Fibroblast of peridontal ligament (primary cell): ENCODE data around the gene RSRP1.
A peak's percentile ranks its signal among the peaks of the same experiment; 100 is the strongest.

Source experiments
- DNase-seq: peaks from one replicate; pipeline ENCODE4 v3.0.0-alpha.2; 2010; ENCODE audit errors: extremely low read depth

RSRP1 gene

DNA sequence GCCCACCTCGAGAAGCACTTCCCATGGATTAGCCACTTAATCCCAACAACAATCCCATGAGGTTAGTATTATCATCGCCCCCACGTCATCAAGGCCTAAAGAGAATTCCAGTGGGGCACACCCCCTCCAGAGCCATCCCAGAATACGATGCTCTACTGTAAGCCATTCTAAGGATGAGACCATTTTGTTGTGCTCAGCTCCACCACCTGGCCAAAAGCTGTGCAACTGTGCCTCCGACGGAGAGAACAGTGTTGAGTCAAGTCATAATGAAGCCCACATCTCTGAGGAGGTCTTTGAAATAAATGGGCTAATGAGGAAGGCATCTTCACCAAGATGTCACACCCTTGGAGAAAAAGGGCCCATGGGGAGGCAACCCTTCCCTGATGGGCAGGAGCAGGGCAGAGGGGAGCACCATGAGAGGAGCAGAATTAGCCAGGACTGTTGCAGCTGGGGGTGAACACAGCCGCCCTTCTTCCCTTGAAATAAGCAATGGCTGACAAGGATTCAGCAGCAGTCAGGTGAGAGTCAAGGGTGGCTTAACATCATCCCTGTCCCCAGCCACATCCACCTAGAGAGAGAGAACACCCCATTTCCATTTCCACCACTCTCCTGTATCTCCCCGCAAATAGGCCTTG, 29.5 kb downstream of the RSRP1 start:
- DNase-seq: no peak

- DNase-seq: no peak
These were observed 30.2 kb downstream of the RSRP1 start for GRCh38 chr1:25217015-25217414.

GRCh38 chr1:25216123-25216522, 31.1 kb downstream of the RSRP1 start:
- no peak for DNase-seq

- no peak for DNase-seq
These were observed 34.5 kb downstream of the RSRP1 start for GRCh38 chr1:25212725-25213124.

GRCh38 chr1:25210728-25211127, 36.5 kb downstream of the RSRP1 start:
- no peak for DNase-seq

- DNase-seq: no peak
These were observed 37.7 kb downstream of the RSRP1 start for GRCh38 chr1:25209516-25209915.

- no peak for DNase-seq
These were observed 38.6 kb downstream of the RSRP1 start for GRCh38 chr1:25208561-25209222.

DNA sequence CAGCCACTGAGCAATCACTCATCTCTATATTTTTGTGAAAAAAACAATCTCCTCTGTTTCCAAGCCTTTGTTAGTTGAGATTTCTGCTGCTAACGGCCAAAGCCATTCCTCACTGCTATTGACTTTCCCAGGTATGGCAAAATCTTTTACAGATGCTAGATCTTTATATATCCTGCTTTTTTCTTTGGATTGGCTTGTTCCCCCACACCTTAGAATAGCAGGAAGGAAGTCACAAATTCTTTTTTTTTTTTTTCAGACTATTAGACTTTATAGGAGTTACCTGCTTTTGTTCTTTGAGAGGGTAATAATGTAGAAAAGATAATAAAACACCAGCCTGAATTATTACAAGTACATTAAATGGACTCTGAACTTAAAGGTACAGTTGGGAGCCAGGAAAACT, 39.2 kb downstream of the RSRP1 start:
- no peak for DNase-seq

DNA sequence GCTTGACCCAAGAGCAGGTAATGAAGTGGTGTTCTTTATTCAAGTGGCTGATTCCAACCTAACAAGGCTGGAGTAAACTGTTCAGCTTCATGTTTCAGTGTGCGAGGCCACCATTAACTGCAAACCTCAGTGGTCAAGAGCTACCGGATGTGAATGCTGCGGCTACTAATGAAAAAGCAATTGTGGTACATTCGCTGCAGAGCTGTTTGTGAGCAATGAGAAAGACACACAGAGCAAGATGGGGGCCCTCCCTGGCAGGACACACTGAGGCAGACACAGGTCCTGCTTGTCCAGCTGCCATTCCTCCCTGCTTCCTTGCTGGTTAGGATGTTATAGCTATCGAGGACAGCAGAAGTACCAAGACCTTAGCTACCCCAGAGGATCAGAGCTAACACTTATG, 41.1 kb downstream of the RSRP1 start:
- DNase-seq: no peak

GRCh38 chr1:25205786-25206185, 41.5 kb downstream of the RSRP1 start:
- no peak for DNase-seq

DNA sequence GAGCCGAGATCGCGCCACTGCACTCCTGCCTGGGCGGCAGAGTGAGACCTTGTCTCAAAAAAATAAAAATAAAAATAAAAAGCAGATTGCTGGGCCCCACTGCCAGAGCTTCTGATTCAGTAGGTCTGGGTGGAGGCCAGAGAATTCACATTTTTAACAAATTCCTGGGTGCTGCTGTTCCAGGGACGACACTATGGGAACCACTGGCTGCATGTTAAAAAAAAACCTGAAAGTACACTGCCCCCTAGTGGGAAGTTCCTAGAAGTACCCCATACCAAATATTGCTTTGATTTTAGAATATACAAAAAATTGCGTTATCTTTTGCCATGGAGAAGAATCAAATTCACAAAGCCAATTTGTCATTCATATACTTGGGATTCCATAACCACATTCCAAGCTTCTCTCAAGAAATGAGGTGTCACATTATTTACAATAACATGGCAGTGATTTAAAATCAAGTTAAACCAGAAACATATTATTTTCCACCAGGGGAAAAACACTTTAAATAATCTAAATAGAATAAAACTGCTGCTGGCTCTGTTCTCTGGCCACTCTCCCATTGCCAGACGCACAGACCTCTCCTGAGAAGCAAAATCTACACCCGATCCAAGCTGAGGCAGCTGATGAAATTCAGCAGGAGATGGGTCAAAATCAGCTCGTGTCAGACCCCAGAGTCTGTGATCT, 42.3 kb downstream of the RSRP1 start:
- peak; percentile 81 for DNase-seq

- DNase-seq: no peak
These were observed 46.2 kb downstream of the RSRP1 start for GRCh38 chr1:25201006-25201405.

GRCh38 chr1:25199819-25200620, 47.2 kb downstream of the RSRP1 start:
- no peak for DNase-seq

GRCh38 chr1:25198663-25199252, 48.5 kb downstream of the RSRP1 start:
- peak; percentile 39 for DNase-seq

GRCh38 chr1:25197982-25198662, 49.1 kb downstream of the RSRP1 start:
- no peak for DNase-seq

DNA sequence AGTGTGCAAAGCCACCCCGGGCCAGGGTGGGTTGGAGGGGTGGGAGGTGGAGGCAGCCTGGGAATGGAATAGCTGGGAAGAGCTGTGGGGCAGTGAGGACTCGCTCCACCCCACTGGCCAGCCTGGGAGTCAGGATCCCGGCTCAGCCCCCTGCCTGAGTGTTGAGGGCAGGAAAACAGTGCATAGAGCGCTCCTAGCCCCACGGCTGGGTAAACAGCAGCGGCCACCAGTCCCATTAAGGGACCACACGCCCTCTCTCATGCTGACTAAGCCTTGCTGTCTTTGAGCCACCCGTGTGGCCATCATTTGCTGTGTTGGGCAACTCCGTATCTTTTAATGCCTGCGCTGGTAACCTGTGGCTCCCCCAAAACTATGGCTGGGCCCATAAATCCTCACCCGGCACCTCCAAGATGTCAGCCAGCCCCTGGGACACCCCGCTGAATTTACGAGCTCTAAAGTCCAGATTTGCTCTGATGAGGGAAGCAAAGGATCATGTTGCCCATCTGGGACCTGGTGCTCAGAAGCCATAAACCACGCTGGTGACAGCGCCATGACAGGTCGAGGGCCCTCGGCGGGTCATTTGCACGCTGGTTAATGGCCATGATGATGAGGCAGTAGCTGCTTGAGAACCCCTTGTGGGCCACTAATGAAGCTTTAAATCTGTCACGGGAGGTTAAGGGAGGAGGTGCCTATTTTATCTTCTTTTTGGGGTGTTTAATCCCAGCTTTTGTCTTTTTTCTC, 49.8 kb downstream of the RSRP1 start:
- no peak for DNase-seq

GRCh38 chr1:25196830-25197229, 50.4 kb downstream of the RSRP1 start:
- no peak for DNase-seq

GRCh38 chr1:25195835-25196234, 51.4 kb downstream of the RSRP1 start:
- DNase-seq: no peak

DNA sequence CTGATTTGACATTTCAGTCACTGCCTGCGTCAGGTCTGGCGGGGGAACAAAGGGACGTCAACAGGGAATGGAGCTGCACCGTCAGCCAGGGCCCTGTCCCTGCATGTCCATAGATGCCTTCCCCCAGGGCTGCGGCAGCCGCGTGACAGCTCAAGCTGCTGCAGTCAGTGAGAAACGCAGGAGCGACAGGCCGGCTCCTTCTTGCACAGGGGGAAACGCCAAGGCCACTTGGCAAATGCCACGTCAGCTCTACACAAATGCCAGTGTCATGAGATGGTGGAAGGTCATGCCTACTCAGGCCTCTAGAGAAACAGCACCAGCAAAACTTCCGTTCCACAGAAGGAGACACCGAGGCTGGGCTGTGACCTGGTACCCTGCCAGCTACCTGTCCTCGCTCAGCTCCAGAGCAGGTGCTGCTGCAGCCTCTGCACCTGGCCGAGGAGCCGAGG, 52.7 kb downstream of the RSRP1 start:
- no peak for DNase-seq

- DNase-seq: no peak
These were observed 53.2 kb downstream of the RSRP1 start for GRCh38 chr1:25194054-25194453.

DNA sequence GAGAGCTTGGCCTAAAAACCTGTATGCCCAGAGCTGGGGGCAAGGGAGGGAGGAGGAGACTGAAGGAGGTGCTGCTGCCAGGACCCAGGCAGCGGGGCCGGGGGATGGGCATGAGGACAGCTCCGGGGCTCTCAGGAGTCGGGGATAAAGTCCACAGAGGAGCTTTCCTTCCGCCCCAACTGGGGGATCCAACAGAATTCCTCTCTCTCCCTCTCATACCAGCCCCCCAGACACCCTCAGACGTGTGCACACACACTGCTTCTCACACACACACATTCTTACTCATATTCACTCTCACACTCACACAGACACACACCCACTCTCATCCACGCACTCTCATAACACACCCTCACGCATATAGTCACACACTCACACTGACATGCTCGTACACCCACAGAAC, 54.0 kb downstream of the RSRP1 start:
- no peak for DNase-seq
